ENCODE measurements around the gene ATP11A.
A peak's percentile ranks its signal among the peaks of the same experiment; 100 is the strongest.
"Not testable (repeated sequence)": the region's sequence is repeated elsewhere in the genome, so short reads cannot be mapped to it uniquely, and the experiment has no call there.

ATP11A gene

DNA sequence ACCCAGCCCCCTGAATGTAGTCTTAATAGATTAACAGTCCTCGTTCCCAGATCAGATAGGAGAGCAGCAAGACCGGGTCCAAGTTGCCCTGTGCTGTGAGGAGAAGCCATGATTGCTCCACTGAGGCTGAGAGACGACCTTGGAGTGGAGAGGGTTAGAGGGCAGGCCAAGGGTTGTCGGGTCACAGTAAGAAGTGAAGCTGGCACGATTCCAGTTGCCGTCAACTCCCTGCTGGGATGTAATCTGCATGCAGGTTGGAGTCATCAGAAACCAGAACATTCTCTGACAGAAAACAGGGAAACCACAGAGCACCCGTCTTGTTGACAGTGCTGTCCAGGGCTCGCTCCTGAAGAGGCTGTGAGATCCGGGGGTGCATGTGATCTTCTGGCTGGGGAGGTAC lies 19.0 kb upstream of the ATP11A start:
- no peak for DNase-seq (ENCODE audit: low read depth in 2 of 2)

DNA sequence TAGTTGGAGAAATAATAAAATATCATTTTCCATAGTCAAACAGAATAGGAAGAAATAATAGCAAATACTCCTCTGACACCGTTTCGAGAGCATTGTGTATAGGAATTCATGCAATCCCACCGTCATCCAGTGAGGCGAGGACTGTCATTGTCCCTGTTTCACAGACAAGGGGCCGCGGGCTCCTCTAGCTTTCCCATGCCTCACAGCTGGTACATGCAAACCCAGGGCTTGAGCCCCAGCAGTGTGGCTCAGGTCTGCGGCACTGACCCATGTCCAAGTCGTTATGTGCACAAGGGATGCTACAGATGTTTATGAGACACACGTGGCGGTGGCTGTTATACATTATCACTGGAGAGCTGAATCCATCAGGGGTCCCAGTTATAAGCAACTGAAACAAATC lies 18.5 kb upstream of the ATP11A start:
- no peak for DNase-seq (ENCODE audit: low read depth in 2 of 2)

DNA sequence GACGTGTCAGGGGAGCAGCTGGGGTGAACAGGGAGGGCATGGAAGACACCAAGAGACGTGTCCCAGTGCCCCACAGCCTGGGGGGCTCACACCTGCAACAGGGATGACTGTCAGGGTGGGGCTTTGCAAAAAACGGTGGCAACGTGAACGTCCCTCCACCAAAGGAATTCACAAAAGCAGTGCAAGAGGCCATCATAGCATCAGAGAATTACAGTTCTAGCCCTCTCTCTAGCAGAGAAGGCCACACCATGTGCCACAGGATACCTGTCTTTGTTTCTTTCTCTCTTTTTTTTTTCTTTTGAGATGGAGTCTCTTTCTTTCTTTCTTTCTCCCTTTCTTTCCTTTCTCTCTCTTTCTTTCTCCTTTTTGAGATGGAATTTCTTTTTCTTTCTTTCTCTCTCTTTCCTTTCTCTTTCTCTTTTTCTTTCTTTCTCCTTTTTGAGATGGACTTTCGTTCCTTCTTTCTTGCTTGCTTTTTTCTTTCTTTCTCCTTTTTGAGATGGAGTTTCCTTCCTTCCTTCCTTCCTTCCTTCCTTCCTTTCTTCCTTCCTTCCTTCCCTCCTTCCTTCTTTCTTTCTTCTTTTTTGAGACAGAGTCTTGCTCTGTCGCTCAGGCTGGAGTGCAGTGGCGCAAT lies 17.1 kb upstream of the ATP11A start:
- DNase-seq (ENCODE audit: low read depth in 2 of 2): no peak

DNA sequence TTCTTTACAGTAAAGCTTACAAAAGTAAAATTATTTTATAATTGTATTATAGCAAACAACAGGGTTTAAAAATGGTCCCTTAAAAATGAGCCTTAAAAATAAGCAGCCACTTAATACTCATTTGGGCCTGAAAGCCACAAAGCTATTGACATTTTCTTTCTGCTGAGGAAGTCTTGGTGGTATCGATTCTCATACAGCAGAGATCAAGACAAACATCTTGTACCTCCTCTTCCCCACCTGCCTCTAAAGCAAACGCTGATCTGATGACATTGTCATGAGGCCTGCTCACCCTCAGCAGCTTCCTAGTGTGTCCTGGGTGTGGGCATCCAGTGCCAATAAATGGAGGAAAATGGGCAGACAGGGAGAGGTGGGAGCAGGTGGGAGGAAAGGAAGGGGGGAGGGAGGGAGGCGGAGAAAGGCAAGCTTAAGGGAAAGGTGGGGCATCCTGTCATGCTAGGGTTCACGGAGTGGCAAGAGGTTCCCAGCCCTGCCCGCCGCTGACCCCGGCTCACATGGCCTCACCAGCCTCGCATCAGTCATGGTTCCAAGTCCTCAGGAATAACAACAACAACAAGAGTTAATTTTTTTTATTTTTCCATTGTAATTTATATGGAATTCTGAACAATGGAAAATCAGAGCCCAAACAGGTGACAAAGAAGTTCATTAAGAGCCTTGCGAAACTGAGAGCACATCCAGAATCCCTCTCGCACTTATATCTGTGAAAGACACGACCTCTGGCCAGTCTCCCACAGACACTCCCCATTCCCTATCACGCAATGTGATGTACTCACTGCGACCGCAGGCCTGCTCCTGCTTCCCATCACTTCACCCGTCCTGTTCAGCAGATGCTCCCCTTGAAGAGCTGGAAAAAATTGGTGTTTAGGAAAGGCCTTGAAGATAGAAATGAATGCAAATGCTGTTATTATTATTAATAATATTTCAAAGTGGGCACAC lies 15.1 kb upstream of the ATP11A start:
- DNase-seq (ENCODE audit: low read depth in 2 of 2): no peak

DNA sequence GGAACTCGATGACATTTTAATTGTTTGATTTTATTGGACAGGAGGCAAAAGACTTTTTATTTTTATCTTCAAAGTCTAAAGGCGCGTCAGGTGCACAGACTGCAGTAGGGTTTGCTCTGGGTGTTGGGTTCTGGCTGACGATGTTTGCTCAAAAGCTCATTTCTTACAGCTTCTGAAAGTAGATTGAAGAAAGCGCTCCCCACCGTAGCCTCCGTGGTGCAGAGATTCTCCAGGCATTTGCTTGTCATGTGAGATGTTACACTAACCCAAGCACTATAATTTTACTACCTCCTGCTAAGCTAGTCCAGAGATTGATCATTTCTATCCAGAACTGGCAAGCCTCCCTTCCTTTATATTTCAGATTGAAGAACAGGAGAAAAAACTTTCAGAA lies 14.5 kb upstream of the ATP11A start:
- no peak for DNase-seq (ENCODE audit: low read depth in 2 of 2)

DNA sequence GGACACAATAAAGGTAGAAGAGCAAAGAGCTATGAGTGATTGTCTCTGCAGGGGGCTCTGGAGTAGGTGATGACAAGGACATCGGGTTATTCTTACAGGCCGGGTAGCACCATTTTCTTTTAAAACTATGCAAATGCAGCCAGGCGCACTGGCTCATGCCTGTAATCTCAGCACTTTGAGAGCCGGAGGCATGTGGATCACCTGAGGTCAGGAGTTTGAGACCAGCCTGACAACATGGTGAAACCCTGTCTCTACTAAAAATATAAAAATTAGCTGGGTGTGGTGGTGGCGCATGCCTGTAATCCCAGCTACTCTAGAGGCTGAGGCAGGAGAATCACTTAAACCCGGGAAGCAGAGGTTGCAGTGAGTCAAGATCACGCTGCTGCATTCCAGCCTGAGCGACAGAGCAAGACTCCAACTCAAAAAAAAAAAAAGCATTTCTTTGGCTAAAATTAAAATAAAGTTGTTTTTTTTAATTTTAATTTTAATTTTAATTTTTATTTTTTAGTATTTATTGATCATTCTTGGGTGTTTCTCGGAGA lies 12.3 kb upstream of the ATP11A start:
- not testable (repeated sequence) for DNase-seq (ENCODE audit: low read depth in 2 of 2)

DNA sequence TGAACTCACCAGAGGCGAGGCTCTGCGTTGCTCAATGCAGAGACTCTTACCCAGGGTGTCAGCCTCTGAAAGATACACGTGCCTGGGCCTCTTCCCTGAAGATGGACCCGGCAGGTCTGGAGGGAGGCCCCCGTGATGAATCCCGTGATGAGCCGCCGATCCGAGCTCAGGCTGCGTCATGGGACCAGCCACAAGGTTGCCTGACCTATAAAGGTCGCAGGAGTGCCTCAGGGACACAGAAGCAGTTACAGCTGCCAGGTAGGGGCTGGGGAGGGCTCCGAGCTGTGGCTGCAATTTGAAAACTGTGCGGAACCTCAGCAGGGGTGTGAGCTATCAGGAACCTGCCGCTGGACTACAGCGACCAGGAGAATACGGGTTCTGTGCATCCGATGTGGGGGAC lies 10.5 kb upstream of the ATP11A start:
- no peak for DNase-seq (ENCODE audit: low read depth in 2 of 2)

DNA sequence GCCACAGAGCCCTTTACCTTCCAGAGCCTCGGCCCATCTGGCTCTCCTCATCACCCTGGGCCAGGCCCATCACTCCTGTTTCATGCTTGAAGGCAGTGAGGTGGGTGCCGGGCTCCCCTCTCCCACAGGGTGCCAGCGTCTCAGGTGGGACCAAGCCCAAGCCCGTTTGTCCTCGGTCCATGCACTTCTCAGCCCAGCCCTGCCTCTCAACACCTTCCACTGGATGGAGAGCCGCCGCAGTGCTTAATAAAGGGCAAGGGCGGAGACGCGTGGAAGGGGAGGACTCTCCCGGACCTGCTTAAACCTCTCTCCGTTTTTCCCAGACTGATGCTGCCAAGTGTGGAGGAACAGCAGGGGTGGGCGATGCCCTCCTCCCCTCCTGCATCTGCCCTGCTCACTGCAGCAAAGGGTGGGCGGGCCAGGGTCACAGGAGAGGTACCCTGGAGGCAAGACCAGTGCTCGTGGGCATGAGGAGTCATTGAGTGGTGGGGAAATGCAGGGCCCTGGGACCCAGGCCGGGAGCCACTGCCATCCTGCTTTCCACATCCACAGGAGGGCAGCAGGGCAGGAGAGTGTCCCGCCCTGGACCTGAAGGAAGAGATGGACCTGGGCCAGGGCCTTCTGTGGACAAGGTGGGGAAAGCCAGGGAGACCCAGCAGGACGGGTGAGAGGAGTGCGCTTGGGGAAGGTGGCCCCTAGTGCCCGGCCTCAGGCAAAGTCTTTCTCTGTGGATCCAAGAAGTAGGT lies 9.7 kb upstream of the ATP11A start:
- no peak for DNase-seq (ENCODE audit: low read depth in 2 of 2)

DNA sequence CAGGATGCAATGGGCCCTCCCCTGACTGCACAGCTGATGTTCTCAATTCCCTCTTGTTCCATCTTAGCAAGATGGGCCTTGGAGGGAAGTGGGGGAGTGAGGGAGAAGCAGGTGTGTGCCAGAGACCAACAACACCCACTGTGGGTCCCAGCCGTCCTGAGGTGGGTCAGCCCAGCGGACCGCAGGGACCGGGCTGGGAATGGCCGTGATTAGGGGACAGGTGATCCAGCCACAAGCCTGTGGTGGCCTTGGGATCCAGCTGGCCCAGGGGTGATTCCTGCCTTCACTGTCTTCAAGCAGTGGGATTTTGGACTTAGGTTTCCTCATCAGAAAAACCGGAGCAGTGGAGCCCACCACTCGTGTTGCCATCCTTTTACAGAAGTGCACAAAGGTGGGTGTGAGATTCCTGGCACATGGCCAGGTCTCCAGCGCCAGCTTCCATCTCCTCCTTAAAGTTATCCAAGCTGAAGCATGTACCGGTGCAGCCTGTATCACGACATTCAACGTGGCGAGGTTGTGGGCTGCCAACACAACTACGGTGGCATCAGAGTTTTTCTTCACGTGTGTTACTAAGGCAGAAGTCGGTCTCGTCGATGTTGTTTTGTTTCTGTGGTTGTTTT lies 9.0 kb upstream of the ATP11A start:
- DNase-seq (ENCODE audit: low read depth in 2 of 2): no peak

DNA sequence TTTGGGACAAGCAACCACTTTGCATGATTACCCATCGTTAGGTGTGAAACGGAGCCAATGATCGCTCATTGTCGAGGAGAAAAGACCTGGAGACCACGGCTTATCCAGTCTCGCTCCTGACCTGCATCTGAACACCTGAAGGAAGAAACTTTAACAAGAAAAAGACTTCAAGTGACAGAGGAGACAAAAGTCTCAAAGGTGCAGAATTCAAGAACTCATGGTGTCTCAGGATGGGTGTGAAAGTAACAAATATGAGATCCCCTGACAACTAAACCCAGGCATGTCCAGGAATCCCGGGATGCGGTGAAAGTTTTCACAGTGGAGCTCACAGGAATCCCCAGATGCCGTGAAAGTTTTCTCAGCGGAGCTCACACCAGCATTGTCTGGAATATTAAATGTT lies 6.3 kb upstream of the ATP11A start:
- no peak for DNase-seq (ENCODE audit: low read depth in 2 of 2)

DNA sequence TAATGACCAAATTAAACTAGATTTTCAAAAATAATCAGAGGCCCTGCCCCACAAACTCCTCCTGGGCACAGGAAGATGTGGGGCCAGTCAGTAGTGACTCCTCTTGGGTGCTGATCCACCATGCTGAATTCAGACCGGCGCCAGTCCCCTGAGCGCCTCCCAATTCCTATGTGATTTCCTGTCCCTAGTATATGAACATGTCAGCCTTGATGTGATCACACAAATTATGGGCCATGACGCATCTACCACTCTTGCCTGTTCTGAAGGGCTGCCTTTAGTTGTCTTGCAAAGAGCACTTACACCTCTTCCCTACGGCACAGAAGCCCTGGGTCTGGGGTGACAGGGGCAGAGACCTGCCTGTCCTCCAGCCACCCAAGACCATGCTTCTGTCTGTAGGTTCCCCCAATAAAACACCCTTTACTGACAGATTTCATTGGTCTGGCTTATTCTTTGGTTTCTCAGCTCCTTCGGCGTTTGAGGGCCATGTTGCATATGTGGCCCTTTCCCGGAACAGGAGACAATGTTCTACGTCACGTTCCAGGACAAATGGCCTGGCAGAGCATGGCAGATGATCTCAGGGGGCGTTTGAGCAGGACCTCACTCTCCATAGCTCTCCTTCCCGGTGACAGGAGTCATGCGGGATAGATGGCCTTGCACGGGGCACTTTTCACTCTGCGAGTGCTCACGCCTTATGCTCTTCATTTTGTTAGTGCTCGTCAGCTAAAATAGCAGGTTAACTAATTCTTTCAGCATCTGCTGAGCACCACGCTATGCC lies 5.6 kb upstream of the ATP11A start:
- no peak for DNase-seq (ENCODE audit: low read depth in 2 of 2)

DNA sequence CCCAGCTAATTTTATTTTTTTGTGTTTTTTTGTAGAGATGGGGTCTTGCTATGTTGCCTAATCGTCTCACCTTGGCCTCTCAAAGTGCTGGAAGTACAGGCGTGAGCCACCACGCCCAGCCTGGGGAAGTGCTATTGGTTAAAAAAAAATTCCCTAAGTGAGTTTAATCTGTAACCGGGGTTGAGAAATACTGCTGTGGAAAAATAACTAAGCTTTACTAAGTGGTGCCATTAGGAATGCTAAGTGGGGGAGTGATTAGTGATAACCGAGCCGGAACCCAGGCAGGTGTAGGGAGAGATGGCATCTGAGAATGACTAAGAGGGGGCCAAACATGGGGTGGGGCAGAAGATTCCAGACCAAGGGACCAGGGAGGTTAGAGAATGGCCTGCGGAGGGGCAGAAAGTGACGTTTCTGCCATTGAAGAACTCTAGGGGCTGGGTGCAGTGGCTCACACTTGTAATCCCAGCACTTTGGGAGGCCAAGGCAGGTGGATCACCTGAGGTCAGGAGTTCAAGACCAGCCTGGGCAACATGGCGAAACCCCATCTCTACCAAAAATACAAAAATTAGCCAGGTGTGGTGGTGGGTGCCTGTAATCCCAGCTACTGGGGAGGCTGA lies 4.5 kb upstream of the ATP11A start:
- not testable (repeated sequence) for DNase-seq (ENCODE audit: low read depth in 2 of 2)

DNA sequence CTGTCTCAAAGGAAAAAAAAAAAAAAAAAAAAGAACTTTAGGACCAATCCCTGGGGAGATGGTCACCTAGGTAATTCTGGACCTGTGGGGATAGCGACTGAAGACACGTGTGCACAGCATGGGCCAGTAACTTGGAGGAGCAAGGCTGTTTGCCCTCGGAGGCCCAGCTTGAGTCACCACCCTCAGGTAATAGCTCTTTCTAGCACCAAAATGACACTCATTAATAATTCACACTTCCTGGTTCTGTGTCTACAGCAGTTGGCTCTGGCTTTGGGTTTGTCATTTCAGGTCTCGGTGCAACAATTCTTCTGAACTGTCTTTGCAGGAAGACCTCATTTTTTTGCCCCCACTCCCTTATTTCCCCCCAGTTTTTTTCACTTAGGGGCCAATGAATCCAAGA lies 3.9 kb upstream of the ATP11A start:
- DNase-seq (ENCODE audit: low read depth in 2 of 2): no peak

DNA sequence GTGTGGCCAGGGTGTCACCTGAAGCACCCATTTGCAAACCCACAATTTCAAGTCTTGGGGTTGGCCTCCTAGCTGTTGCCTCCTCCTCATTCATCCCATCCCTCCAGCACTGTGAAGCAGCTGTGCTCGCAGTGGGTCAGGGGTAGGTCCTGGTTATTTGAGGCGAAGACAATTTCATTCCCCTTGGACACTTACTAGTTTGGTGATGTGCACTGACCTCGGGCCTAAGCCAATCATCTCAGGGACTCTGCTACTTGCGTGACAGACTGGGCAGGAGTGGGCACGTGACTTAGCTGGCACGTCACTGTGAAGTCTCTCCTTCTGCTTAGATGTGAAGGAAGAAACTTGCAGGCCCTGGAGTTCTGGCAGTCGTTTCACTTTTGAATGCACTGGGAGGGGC lies 3.5 kb upstream of the ATP11A start:
- DNase-seq (ENCODE audit: low read depth in 2 of 2): no peak

DNA sequence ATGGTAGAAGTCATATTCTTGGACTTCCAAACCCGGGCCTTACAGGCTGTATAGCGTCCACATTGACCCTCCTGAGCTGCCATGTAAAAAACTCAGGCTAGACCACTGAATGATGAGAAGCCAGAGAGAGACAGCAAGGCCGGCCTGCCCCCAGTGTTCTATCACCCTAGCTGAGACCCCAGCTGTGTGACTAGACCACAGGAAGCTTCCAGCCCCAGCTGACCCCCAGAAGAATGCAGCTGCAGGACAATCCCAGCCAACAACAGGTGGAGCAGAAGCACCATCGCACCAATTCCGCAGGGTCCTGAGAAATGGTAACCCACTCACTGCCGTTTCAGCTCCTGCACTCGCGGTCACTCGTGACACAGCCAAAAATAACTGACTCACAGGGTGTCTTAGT lies 2.9 kb upstream of the ATP11A start:
- no peak for DNase-seq (ENCODE audit: low read depth in 2 of 2)

DNA sequence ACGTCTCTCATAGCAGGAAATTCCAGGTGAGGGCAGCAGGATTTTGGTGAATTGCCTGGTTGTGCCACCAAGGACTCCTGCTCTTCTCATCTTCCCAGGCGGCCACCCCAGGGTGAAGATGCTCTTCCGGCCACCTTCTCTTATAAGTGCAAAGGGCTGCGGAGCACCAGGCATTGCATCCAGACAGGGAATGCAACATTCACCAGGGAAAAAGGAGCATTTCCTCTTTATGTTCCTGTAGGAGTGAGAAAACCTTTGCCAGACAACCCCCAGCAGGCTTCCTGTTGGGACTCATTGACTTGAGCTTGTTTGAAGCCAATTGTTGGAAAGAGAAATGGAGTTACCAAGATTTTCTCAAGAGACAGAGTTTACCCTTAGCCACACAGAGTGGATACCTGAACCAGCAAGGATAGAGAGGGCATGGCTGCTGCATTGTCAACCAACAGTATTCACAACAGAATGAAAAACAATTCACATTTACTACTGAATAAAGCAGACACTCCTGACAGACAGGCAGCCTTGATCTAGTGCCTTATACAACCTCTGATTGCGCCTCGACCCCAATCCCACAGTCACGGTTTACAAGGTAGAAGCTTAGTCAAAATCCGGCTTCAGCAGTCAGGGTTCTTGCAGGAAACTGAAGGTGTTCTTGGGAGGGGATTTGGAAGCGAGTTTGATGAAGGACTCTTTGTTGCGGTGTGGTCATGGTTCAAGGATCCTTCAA lies 1.8 kb upstream of the ATP11A start:
- no peak for DNase-seq (ENCODE audit: low read depth in 2 of 2)

DNA sequence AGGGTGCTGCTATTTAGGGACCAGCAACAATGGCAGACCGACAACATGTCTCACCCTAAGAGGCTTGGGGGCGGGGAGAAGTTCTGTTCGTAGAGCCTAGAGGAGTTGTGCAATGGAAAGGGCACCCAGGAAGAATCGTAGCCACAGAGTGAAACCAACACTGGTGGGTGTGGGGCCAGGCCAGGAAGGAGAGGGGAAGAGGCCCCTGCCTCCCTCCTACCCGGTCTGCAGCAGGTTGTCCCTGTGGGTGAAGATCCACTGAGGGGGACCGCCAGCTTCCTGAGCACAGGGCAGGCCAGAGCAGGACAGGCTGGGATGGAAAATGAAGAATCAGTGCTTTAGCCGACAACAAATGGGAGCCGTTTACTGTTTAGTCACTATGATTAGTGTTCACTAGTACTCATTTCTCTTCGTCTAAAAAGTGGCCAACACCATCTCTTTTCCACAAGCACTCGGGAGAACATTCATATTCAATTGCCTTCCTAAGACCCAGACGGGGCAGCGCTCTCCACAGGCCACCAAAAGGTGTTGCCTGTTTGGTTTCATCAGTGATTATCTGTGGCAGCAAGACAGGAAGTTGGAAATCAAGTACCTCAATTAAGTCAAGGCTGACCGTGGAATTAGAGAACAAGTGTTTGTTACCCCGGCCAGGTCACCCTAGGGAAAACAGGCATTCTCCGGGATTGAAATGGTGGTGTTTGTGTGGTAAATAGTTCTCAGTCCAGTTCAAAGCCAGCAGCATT lies 1.1 kb upstream of the ATP11A start:
- DNase-seq (ENCODE audit: low read depth in 2 of 2): peak in 1 of 2 donors; percentile 21

DNA sequence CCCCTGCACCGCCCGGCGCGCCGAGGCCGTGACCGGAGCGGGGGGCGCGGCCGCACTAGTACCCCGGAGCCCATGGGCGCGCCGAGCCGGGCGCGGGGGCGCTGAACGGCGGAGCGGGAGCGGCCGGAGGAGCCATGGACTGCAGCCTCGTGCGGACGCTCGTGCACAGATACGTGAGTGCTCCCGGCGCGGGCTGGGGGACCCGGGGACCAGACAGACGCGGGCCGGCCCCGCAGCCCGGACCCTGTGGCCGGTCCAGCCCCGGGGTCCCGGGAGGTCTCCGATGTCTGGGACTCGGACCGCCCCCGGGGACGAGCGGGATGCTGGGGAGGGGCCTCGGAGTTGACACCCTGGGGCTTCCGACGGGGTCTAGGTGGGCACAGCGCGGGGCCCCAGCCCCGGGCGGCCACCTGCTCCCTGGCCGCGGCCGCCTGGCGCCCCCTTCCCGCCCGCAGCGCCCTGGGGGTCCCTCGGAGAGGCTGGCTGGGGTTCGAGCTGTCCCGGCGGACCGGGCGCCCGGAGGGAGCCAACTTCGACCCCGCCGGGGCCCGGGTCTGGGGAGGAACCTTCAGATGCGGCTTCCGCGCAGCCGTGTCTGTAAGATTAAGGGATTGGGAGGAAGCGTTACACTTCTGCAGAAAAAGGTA lies 568 bp downstream of the ATP11A start:
- DNase-seq (ENCODE audit: low read depth in 2 of 2): no peak

DNA sequence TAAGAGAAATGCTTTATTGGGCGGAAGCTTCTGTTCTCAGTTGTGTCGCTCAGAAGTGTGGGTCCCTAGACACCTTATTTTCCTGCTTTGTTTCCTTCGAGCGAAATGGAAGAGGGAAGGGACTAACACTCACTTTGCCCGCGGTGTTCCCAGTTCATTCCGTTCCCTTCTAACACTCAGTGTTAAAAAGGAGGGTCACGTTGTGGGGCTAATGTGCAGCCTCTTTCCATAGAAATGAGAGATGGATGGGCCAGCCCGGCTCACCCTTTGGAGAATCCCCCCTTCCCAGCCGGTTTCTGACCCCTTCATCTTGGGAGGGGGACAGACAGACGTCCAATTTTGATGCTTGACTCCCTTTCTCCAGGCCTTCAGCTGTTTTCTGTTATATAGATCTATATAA lies 2.3 kb downstream of the ATP11A start:
- no peak for DNase-seq (ENCODE audit: low read depth in 2 of 2)
